RWPE1 (cell line): Measurements from ENCODE around the gene CREB3.

Source experiments
- CTCF ChIA-PET: fragments of 350-600 bp; sonication (Branson Sonifier 250); formaldehyde crosslinking; extraction: SDS; loops from one replicate; lab custom pipeline; 2021; lab: Yijun Ruan, JAX
- POLR2A ChIA-PET: fragments of 400-600 bp; formaldehyde crosslinking; extraction: SDS; loops from one replicate; lab custom pipeline; 2020; ENCODE audit warnings: antibody characterized with exemption; ENCODE audit not compliant: low non-redundant PET; lab: Yijun Ruan, JAX
- DNase-seq: peaks from one replicate; pipeline ENCODE4 v3.0.0; 2012; ENCODE audit warnings: low spot score
- H3K27ac ChIP-seq: fragments of 450-650 bp; 2 replicates; pipeline ENCODE4 v1.5.1; 2017
- CTCF ChIP-seq: fragments of 450-650 bp; conservative IDR thresholded peaks from 2 replicates; pipeline ENCODE4 v1.5.1; 2017; ENCODE audit warnings: low read depth, mild to moderate bottlenecking

Gene CREB3

GRCh38 chr9:35754264-35754663, 21.8 kb downstream of the CREB3 start, which contains the start of gene MSMP:
Gene MSMP, minus strand, starts transcription at chr9:35754276. Its CDS starts 147 bp downstream, at chr9:35754129.
- ChIA-PET POLR2A (no interaction called here), CTCF (interaction anchor here (0.5 to 0.6 kb wide), 3 partner anchors 24 to 109 kb away, joined by 3 to 6 read pairs (median 3); no protein-coding TSS in a partner anchor)
- DNase-seq = no peak
- H3K27ac ChIP-seq = peak within 1 kb of the TSS; percentile 13
- TF ChIP-seq CTCF = no peak

DNA sequence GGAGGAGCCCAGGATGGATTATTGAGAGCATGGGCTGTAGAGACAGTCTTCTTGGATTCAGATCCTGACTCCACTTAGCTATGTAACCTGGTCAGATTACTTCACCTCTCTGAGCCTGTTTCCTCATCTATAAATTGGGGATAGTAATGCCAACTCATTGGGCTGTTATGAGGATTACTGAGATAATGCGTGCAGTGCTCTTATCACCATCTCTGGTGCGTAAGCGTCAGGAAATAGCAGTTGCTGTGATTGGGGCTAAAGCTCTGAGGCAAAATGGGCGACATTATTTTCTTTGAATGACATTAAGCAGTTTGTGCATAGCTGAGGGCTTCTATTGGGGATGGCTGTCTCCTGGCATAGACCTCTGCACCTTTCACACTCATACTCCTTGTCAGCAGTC, 22.6 kb downstream of the CREB3 start:
- no peak overlapping the region for H3K27ac ChIP-seq
- DNase-seq = no peak
- no peak for TF ChIP-seq CTCF
- ChIA-PET CTCF (interaction anchor here (0.5 kb wide), 1 partner anchor 25 kb away, joined by 3 read pairs; no protein-coding TSS in a partner anchor), POLR2A (interaction anchor here (0.6 kb wide), 1 partner anchor 49 kb away, joined by 9 read pairs; no protein-coding TSS in a partner anchor)

- ChIA-PET POLR2A (interaction anchor here (0.9 kb wide), 1 partner anchor 91 kb away, joined by 3 read pairs; the partner anchor contains the start of gene ARHGEF39), CTCF (interaction anchor here (0.6 to 1.3 kb wide), 7 partner anchors 14 to 1209 kb away, joined by 3 to 6 read pairs (median 4); no protein-coding TSS in a partner anchor)
- DNase-seq = no peak
- H3K27ac ChIP-seq = peak overlapping the region; percentile 77
- peak; percentile 89 for TF ChIP-seq CTCF
Observed at GRCh38 chr9:35756275-35757225, 24.1 kb downstream of the CREB3 start.

DNA sequence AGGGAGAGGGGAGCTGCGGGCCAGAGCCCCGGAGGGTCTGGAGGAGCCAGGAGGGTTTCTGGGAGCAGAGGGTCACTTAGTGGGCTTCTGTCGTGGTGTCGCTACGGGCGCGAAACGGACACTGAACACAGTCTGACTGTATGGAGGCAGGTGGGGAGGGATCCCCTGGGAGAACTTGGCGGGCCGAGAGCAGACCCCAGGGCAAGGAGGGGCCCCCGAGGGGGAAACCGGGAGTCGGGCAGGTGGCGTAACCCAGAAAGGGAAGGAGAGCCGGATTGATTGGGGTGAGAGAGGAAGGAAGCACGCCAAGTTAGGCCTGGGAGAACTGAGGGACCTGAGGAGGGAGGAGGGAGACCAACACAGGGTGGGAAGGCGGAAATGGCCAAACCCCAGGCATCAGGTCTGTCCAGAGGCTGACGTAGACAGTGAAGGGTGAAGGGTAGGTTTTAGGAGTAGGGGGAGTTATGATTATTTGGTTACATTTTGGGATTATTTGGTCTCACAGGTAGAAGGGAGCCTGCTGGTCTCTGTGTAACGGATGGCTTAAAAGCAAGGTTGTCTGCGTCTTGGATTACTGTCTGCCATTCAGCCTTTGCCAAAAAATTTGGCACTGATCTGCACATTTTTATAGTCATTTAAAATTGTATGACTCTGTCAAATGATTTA, 24.9 kb downstream of the CREB3 start:
- peak; percentile 45 for DNase-seq
- CTCF ChIA-PET = interaction anchor here (0.7 to 1.3 kb wide), 3 partner anchors 15 to 110 kb away, joined by 3 to 6 read pairs (median 5); no protein-coding TSS in a partner anchor
- H3K27ac ChIP-seq = peak overlapping the region; percentile 77
- TF ChIP-seq CTCF = no peak
- POLR2A ChIA-PET = interaction anchor here (0.9 kb wide), 1 partner anchor 92 kb away, joined by 3 read pairs; the partner anchor contains the start of gene ARHGEF39

- TF ChIP-seq CTCF = no peak
- DNase-seq = no peak
- CTCF ChIA-PET = interaction anchor here (0.6 kb wide), 2 partner anchors 131 to 431 kb away, joined by 3 to 4 read pairs; no protein-coding TSS in a partner anchor
- POLR2A ChIA-PET = no interaction called here
- H3K27ac ChIP-seq = no peak overlapping the region
Observed at GRCh38 chr9:35757892-35758275, 25.4 kb downstream of the CREB3 start.
